ENCODE measurements around the gene BEND6. TPM values are rescaled to one million over a fixed set of nuclear protein-coding genes. Genes with fewer than 3 reads are reported as not detected.

BEND6 gene
- total and polyA plus RNA-seq, 2 of the 8 experiments (the other 6 are each of a cell fraction or from before 2014, with no cell fraction given): 0.71 to 2.1 TPM

DNA sequence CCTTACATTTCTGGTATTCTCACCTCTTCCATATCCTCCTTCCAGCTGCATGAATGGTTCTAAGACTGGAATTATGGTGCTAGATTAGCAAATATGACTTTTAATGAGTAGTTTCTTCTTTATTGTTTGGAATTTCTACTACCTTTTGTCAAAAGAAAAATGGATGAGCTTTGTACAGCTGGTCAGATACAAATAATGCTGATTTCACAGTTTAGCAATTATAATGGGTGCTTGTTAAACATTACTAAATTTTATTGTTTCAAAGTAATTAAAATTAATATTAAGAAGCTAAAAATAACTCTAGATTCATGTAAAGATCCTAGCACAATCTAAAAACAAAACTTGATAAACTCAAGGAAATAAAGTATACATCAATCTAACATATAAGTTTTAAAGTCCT lies 32.3 kb upstream of the BEND6 start (continued):
- TF ChIP-seq TBP (IDR thresholded peaks at IDR 0.05; ENCODE audit: low read depth, low read length) (no peak), HDAC6 (IDR thresholded peaks at IDR 0.05; ENCODE audit: low read depth, low read length) (no peak), RNF2 (IDR thresholded peaks at IDR 0.05; ENCODE audit: borderline replicate concordance, low read depth, low read length, missing control alignments, poor library complexity, severe bottlenecking) (no peak), EZH2 (IDR thresholded peaks at IDR 0.05; ENCODE audit: low read depth, low read length, severe bottlenecking) (no peak), E2F6 (IDR thresholded peaks at IDR 0.05) (no peak), BRCA1 (IDR thresholded peaks at IDR 0.05; ENCODE audit: low read depth, low read length) (no peak), CREB1 (IDR thresholded peaks at IDR 0.05) (no peak), SUZ12 (IDR thresholded peaks at IDR 0.05; ENCODE audit: low read length) (no peak)
